ENCODE data around the gene DNAJC19. TPM values are rescaled to one million over a fixed set of nuclear protein-coding genes. Genes with fewer than 3 reads are reported as not detected.

DNAJC19 gene
- total RNA-seq, 1 experiment from 2014 or later, result 25.2 TPM

Other genes with a start within 250 kb of the DNAJC19 start
- 113 and 146 TPM in 2 replicates for gene FXR1, start 77.1 kb downstream of the DNAJC19 start, total RNA-seq (2014; rRNA removed; shearing (Covaris generic))